ENCODE measurements around the gene IL23A.

Gene IL23A

GRCh38 chr12:56332512-56333196 is 6.0 kb upstream of the IL23A start:
- Histone ChIP-seq H3K79me2 (ENCODE audit: control insufficient read depth, low read length) (peaks cover 30% of the 10 kb centered on the region), H3K9me3 (ENCODE audit: control insufficient read depth, insufficient read depth, low read length) (no peaks in the 10 kb centered on the region), H3K4me2 (ENCODE audit: low read length) (peak overlapping the region; percentile 99), H3K27ac (ENCODE audit: low read depth, low read length) (peak overlapping the region; percentile 88), H3K9me2 (replicated peaks; ENCODE audit: control insufficient read depth, low read length) (no peaks in the 10 kb centered on the region), H3K4me3 (ENCODE audit: low read length) (peak overlapping the region; percentile 94), H3K4me1 (ENCODE audit: control insufficient read depth, low read length) (peaks cover 45% of the 10 kb centered on the region), H3K36me3 (ENCODE audit: control insufficient read depth, low read length) (peaks cover 33% of the 10 kb centered on the region), H4K20me1 (ENCODE audit: control insufficient read depth, insufficient read depth, low read depth, low read length) (no peaks in the 10 kb centered on the region), H3K27me3 (ENCODE audit: control insufficient read depth, low read length) (no peaks in the 10 kb centered on the region), H3F3A (ENCODE audit: control insufficient read depth, insufficient read depth) (peaks cover 11% of the 10 kb centered on the region)
- TF ChIP-seq EZH2phosphoT487 (IDR thresholded peaks at IDR 0.05; ENCODE audit: borderline replicate concordance, low read length) (no peak), CTCF (IDR thresholded peaks at IDR 0.05; ENCODE audit: low read depth, low read length, poor library complexity, severe bottlenecking) (no peak)

GRCh38 chr12:56333197-56333678 is 5.4 kb upstream of the IL23A start:
- H3K4me1 ChIP-seq (ENCODE audit: control insufficient read depth, low read length), result peaks cover 51% of the 10 kb centered on the region

DNA sequence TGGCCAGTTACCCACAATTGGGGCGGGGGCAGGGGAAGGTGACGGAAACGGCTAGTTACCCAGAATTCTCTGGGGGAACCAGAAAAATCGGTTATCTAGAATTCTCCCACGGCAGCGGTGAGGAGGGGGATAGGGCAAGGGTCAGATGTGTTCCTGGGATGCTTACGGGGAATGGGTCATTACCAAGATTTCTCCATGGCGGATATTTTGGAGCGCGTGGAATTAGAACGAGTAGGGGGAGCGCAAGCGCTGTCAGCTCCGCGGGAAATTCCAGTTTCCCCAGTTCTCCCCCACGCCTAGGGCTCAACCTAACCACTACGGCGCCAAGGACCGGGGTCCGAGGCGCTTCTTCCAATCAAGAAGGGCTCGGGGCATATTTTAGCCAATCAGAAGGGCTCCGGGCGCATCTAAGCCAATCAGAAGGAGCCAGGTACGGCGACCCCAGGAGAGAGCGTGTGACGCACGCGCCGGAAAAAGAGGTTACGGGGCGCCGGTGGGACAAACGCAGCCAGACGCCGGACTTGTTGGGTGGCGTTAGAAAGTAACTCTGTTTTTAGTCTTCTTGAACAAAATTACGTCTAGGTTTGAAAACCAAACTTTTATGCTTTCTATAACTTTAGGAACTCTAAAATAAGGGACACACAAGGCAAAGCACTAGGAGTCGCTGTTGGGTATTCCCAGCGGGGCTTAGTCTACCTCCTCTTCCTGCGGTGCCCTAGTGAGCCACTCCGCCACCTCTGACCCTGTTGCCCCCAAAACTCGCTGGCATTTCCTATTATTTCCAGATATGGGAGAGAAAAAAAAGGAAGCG is 4.8 kb upstream of the IL23A start, which contains the start of gene PAN2:
TSS of gene PAN2 (minus strand) at position 322 of the 811 bp plus-strand sequence. CDS start 906 bp downstream, outside the sequence.
- Histone ChIP-seq H3K27me3 (ENCODE audit: control insufficient read depth, low read length) (no peaks in the 10 kb centered on the region), H3F3A (ENCODE audit: control insufficient read depth, insufficient read depth) (peaks cover 23% of the 10 kb centered on the region), H3K27ac (ENCODE audit: low read depth, low read length) (peak within 1 kb of the TSS; percentile 88), H4K20me1 (ENCODE audit: control insufficient read depth, insufficient read depth, low read depth, low read length) (no peaks in the 10 kb centered on the region), H3K4me1 (ENCODE audit: control insufficient read depth, low read length) (peaks cover 57% of the 10 kb centered on the region), H3K9me2 (replicated peaks; ENCODE audit: control insufficient read depth, low read length) (no peaks in the 10 kb centered on the region), H3K9me3 (ENCODE audit: control insufficient read depth, insufficient read depth, low read length) (no peaks in the 10 kb centered on the region), H3K36me3 (ENCODE audit: control insufficient read depth, low read length) (peaks cover 22% of the 10 kb centered on the region), H3K79me2 (ENCODE audit: control insufficient read depth, low read length) (peaks cover 33% of the 10 kb centered on the region), H3K4me2 (ENCODE audit: low read length) (peak within 1 kb of the TSS; percentile 99), H3K4me3 (ENCODE audit: low read length) (peak within 1 kb of the TSS; percentile 94)
- peak; percentile 65 for TF ChIP-seq CTCF (IDR thresholded peaks at IDR 0.05; ENCODE audit: low read depth, low read length, poor library complexity, severe bottlenecking)
- TF ChIP-seq EZH2phosphoT487 (IDR thresholded peaks at IDR 0.05; ENCODE audit: borderline replicate concordance, low read length), result no peak

More at GRCh38 chr12:56333197-56333678, 5.4 kb upstream of the IL23A start:
- Histone ChIP-seq H3K27ac (ENCODE audit: low read depth, low read length) (peak overlapping the region; percentile 88), H3K9me2 (replicated peaks; ENCODE audit: control insufficient read depth, low read length) (no peaks in the 10 kb centered on the region), H3K79me2 (ENCODE audit: control insufficient read depth, low read length) (peaks cover 31% of the 10 kb centered on the region), H3K9me3 (ENCODE audit: control insufficient read depth, insufficient read depth, low read length) (no peaks in the 10 kb centered on the region), H3K27me3 (ENCODE audit: control insufficient read depth, low read length) (no peaks in the 10 kb centered on the region), H3K4me2 (ENCODE audit: low read length) (peak overlapping the region; percentile 99), H3F3A (ENCODE audit: control insufficient read depth, insufficient read depth) (peaks cover 17% of the 10 kb centered on the region), H3K4me3 (ENCODE audit: low read length) (peak overlapping the region; percentile 94), H4K20me1 (ENCODE audit: control insufficient read depth, insufficient read depth, low read depth, low read length) (no peaks in the 10 kb centered on the region), H3K36me3 (ENCODE audit: control insufficient read depth, low read length) (peaks cover 27% of the 10 kb centered on the region)
- TF ChIP-seq CTCF (IDR thresholded peaks at IDR 0.05; ENCODE audit: low read depth, low read length, poor library complexity, severe bottlenecking) (no peak), EZH2phosphoT487 (IDR thresholded peaks at IDR 0.05; ENCODE audit: borderline replicate concordance, low read length) (no peak)
